ENCODE data around the gene PPP3R1. TPM values are rescaled to one million over a fixed set of nuclear protein-coding genes. Genes with fewer than 3 reads are reported as not detected.

The PPP3R1 gene
- total RNA-seq: 31.0 and 33.9 TPM in 2 replicates

DNA sequence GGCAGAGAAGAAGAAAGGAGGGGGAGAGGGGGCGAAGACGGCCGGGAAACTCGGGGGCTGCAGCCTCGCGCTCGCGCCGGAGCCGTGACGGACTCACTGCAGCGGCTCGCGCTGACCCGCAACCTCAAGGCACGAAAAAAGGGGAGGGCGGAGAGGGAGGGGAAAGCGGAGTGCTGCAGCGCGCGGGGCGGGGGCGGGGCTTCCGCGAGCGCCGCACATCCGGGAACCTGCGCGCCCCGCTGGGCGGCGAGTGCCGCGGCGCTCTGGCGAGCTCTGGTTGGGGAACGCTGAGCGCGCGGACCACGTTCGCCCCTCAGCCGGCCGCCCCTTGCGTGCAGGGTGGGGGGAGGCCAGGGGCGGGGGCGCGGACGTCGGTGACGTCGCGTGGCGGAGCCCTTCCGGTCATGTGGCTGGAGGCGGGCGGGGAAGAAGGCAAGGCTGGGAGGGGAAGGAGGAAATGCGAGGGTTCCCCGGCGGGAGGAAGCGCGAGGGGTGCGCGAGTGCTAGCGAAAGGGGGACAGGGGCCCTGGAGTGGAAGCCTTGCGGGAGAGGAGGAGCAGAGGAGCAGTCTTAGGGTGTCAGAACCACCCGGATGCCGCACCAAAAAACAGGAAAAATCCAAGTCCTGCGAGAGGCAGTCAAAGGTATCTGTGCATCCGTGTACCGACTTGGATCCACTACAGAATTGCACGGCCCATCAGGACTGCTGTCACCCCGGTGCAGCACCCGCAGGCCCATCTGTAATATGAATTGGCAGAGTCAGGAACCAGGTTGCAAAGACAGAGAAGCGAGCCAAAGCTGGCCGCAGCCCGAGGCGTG is at the start of gene PPP3R1:
Gene PPP3R1, minus strand, starts transcription at position 133 of the 819 bp plus-strand sequence. CDS start 405 bp downstream, outside the sequence.

GRCh38 chr2:68157402-68158133 is 94.8 kb downstream of the PPP3R1 start, which contains the start of gene PNO1:
PNO1 (plus strand) TSS chr2:68157888; CDS start chr2:68157935, 47 bp downstream.

Other genes with a start within 250 kb of the PPP3R1 start
- 18.3 and 22.9 TPM in 2 replicates for gene C1D, start 189.5 kb downstream of the PPP3R1 start, total RNA-seq
- 13.6 and 19.1 TPM in 2 replicates for gene PNO1, start 94.6 kb downstream of the PPP3R1 start, total RNA-seq
- 27.4 and 31.3 TPM in 2 replicates for gene CNRIP1, start 67.4 kb upstream of the PPP3R1 start, total RNA-seq
- gene PLEK, start 112.8 kb upstream of the PPP3R1 start, total RNA-seq: under 0.01 TPM in 2 replicates
- 0.37 and 0.66 TPM in 2 replicates for gene FBXO48, start 214.8 kb upstream of the PPP3R1 start, total RNA-seq
- gene APLF, start 215.1 kb upstream of the PPP3R1 start, total RNA-seq: 4.2 and 5.5 TPM in 2 replicates

Measured in uterine smooth muscle cell (primary cell).